Dedifferentiated amniotic fluid mesenchymal stem cell (primary cell): ENCODE results near the gene GPBP1.
A peak's percentile ranks its signal among the peaks of the same experiment; 100 is the strongest.
"Not testable (repeated sequence)": the region's sequence is repeated elsewhere in the genome, so short reads cannot be mapped to it uniquely, and the experiment has no call there.

Experiments used
- DNase-seq: peaks from one replicate; pipeline ENCODE4 v3.0.0-alpha.2; 2016; ENCODE audit errors: extremely low spot score

Gene GPBP1

GRCh38 chr5:57280853-57281252 lies 107.0 kb downstream of the GPBP1 start:
- DNase-seq: no peak

- DNase-seq: not testable (repeated sequence)
Observed at GRCh38 chr5:57285084-57285483, 111.2 kb downstream of the GPBP1 start.

GRCh38 chr5:57291894-57292293 lies 118.0 kb downstream of the GPBP1 start:
- DNase-seq: no peak

- DNase-seq: no peak
Observed at GRCh38 chr5:57292336-57292735, 118.5 kb downstream of the GPBP1 start.

GRCh38 chr5:57298295-57298984 lies 124.6 kb downstream of the GPBP1 start:
- peak; percentile 89 for DNase-seq

- peak; percentile 92 for DNase-seq
Observed at GRCh38 chr5:57298985-57299491, 125.2 kb downstream of the GPBP1 start.

GRCh38 chr5:57299986-57300385 lies 126.1 kb downstream of the GPBP1 start:
- DNase-seq: no peak

GRCh38 chr5:57302164-57302563 lies 128.3 kb downstream of the GPBP1 start:
- no peak for DNase-seq

- no peak for DNase-seq
Observed at GRCh38 chr5:57302643-57303042, 128.8 kb downstream of the GPBP1 start.

GRCh38 chr5:57303985-57304384 lies 130.1 kb downstream of the GPBP1 start:
- DNase-seq: no peak

GRCh38 chr5:57304931-57305330 lies 131.1 kb downstream of the GPBP1 start:
- DNase-seq: no peak

GRCh38 chr5:57306359-57306758 lies 132.5 kb downstream of the GPBP1 start:
- DNase-seq: no peak

GRCh38 chr5:57307516-57307915 lies 133.7 kb downstream of the GPBP1 start:
- DNase-seq: no peak

- DNase-seq: not testable (repeated sequence)
Observed at GRCh38 chr5:57309022-57309421, 135.2 kb downstream of the GPBP1 start.

- no peak for DNase-seq
Observed at GRCh38 chr5:57311251-57311650, 137.4 kb downstream of the GPBP1 start.

- no peak for DNase-seq
Observed at GRCh38 chr5:57311921-57312735, 138.3 kb downstream of the GPBP1 start.

GRCh38 chr5:57313716-57314115 lies 139.9 kb downstream of the GPBP1 start:
- DNase-seq: no peak
